Mammary epithelial cell (primary cell): Measurements from ENCODE around the gene KRT15.

Experiments
- CTCF ChIP-seq, 2 donors: IDR thresholded peaks in 1 of 2; conservative IDR thresholded peaks in 1 of 2; 2 replicates each; pipeline ENCODE4 v1.5.1; 2011 to 2012; ENCODE audit warnings: inconsistent platforms in 2 of 2, low read length in 2 of 2, mild to moderate bottlenecking in 2 of 2, control low read depth in 1 of 2, low read depth in 1 of 2; ENCODE audit not compliant: insufficient read depth in 1 of 2; ENCODE audit errors: extremely low read depth in 1 of 2
- EZH2 ChIP-seq: IDR thresholded peaks from 2 replicates; pipeline ENCODE4 v1.6.1; 2012; ENCODE audit warnings: low read length, inconsistent platforms, borderline replicate concordance

- TF ChIP-seq CTCF (conservative IDR thresholded peaks at IDR 0.05 in 1 of 2, IDR thresholded peaks at IDR 0.05 in 1 of 2; ENCODE audit: extremely low read depth in 1 of 2, insufficient read depth in 1 of 2, low read depth in 1 of 2, low read length in 2 of 2) (no peak), EZH2 (no peak)
These were observed 5.5 kb downstream of the KRT15 start for GRCh38 chr17:41513168-41513547.
